Thoracic aorta (tissue), 2 donors: ENCODE measurements around the gene ADARB2. TPM values are rescaled to one million over a fixed set of nuclear protein-coding genes. Genes with fewer than 3 reads are reported as not detected.

Experiments
- ATAC-seq: fragments of 150-250 bp; one replicate; pipeline ENCODE4 v1.8.0; 2017; ENCODE audit warnings: low read depth; ENCODE audit not compliant: insufficient number of reproducible peaks, low FRiP score
- DNase-seq: peaks from one replicate; pipeline ENCODE4 v3.0.0-alpha.2; 2020; ENCODE audit warnings: low spot score
- H3K27ac ChIP-seq, 2 donors: fragments of 200-600 bp; sonication (generic); 1 replicate in 1 of 2; 2 replicates in 1 of 2; pipeline ENCODE4 v1.5.1; 2016; ENCODE audit warnings: mild to moderate bottlenecking in 2 of 2, moderate library complexity in 2 of 2
- H3K27me3 ChIP-seq: fragments of 200-600 bp; sonication (generic); replicated peaks from 2 replicates; pipeline ENCODE4 v1.6.0; 2016; ENCODE audit warnings: mild to moderate bottlenecking; ENCODE audit not compliant: insufficient read depth
- H3K36me3 ChIP-seq: fragments of 200-600 bp; sonication (generic); one replicate; pipeline ENCODE4 v1.5.1; 2016
- H3K4me1 ChIP-seq, 2 donors: fragments of 200-600 bp; sonication (generic); 1 replicate in 1 of 2; 2 replicates in 1 of 2; pipeline versions ENCODE4 v1.5.1 to v1.6.0; 2016; ENCODE audit warnings: low read depth in 2 of 2, mild to moderate bottlenecking in 1 of 2; ENCODE audit not compliant: control insufficient read depth in 1 of 2
- H3K4me3 ChIP-seq: fragments of 200-600 bp; sonication (generic); 2 replicates; pipeline ENCODE4 v1.5.1; 2016; ENCODE audit warnings: mild to moderate bottlenecking
- H3K9me3 ChIP-seq: fragments of 200-600 bp; sonication (generic); 2 replicates; pipeline ENCODE4 v1.5.1; 2016
- total RNA-seq, 2 donors: library from RNA; depleted of rRNA; stranded (reverse); fragments of >200 nt; gene quantifications; one replicate each; pipeline versions ENCODE4 v1.1.0 to v1.2.3, GENCODE V29; 2016
- TF ChIP-seq, protein P1 (sequence below): fragments of 200-600 bp; sonication (generic); IDR thresholded peaks from one replicate; pipeline ENCODE4 v1.5.1; 2019; ENCODE audit warnings: antibody characterized with exemption

Gene ADARB2
- total RNA-seq, 2 donors from 2014 or later = 0.71 to 3.1 TPM

DNA sequence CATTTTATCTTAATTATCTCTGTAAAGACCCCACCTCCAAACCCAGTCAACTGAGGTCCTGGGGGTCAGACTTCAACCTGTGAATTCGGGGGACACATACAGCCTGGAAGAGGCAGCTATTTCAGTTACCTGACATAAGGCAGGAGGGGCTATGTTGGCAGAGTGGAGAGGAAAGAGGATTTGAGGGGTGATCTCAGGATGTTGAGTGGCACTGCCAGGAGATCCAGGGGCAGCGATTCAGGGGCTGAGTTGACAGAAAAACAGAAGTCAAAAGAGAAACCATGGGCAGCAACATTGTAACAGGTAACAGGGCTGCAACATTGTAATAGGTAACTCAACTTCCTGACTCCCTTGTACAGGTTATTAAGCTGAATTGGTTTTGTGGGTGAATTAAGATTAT lies 162.6 kb downstream of the ADARB2 start:
- Histone ChIP-seq H3K36me3 (no peaks in the 10 kb centered on the region), H3K9me3 (no peaks in the 10 kb centered on the region), H3K4me3 (no peak overlapping the region), H3K27me3 (no peaks in the 10 kb centered on the region), H3K4me1 (no peaks in the 10 kb centered on the region), H3K27ac (no peak overlapping the region)
- TF ChIP-seq, protein P1, sequence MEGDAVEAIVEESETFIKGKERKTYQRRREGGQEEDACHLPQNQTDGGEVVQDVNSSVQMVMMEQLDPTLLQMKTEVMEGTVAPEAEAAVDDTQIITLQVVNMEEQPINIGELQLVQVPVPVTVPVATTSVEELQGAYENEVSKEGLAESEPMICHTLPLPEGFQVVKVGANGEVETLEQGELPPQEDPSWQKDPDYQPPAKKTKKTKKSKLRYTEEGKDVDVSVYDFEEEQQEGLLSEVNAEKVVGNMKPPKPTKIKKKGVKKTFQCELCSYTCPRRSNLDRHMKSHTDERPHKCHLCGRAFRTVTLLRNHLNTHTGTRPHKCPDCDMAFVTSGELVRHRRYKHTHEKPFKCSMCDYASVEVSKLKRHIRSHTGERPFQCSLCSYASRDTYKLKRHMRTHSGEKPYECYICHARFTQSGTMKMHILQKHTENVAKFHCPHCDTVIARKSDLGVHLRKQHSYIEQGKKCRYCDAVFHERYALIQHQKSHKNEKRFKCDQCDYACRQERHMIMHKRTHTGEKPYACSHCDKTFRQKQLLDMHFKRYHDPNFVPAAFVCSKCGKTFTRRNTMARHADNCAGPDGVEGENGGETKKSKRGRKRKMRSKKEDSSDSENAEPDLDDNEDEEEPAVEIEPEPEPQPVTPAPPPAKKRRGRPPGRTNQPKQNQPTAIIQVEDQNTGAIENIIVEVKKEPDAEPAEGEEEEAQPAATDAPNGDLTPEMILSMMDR = no peak
- ATAC-seq = no peak
- no peak for DNase-seq

DNA sequence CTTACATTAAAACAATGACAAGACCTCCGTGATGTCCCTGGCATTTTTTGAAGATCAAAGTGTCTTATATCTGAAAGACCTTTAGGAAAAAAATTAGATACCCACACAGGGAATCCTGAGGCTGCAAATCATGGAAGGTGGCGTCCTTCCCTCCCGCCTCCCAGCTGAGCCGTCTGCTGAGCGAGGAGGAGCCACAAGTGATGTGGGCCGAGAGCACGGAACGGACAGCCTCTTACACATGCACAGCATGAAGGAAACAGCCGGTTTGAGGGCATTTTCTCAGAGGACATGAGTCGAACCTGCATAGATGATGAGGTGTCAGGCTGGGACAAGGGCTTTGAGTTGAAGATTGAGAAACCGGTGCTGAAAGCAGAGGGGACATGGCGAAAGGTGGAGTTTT lies 163.3 kb downstream of the ADARB2 start:
- H3K36me3 ChIP-seq = no peaks in the 10 kb centered on the region
- no peak overlapping the region for H3K27ac ChIP-seq
- TF ChIP-seq, protein P1 = no peak
- no peaks in the 10 kb centered on the region for H3K9me3 ChIP-seq
- no peaks in the 10 kb centered on the region for H3K4me1 ChIP-seq
- no peak overlapping the region for H3K4me3 ChIP-seq
- H3K27me3 ChIP-seq = no peaks in the 10 kb centered on the region
- no peak for DNase-seq
- ATAC-seq = no peak

DNA sequence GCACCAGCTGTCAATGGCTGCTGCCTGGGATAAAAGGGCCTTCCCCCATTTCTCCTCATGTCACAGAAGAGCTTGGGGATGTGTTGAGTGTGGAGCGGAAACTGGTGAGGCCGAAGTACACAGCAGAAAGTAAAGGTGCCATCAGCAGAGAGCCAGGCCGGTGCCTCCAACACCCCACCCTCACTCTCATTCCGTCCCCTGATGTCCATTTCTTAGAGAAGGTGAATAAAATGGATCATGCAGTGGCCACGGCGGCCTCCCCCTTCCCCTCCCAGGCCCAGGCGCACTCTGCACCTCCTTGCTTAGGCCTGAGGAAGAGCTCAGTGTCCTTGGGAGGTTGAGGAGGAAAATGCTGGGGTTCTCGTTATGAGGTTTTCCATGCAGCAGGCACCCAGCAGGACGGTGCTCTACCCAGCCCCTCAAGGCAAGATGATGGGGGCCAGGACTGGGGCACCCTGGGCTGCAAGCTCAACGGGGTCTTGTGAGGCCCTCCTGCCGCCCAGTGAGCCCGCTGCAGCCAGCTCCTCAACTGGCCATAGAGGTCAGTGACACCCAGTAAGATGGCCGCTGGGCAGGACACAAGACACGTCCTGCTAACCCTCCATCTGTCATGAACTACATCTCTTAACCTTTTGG lies 163.9 kb downstream of the ADARB2 start:
- Histone ChIP-seq H3K36me3 (no peaks in the 10 kb centered on the region), H3K27me3 (no peaks in the 10 kb centered on the region), H3K4me3 (no peak overlapping the region), H3K4me1 (no peaks in the 10 kb centered on the region), H3K9me3 (no peaks in the 10 kb centered on the region), H3K27ac (no peak overlapping the region)
- ATAC-seq (no peak), DNase-seq (no peak)
- TF ChIP-seq, protein P1 = no peak

DNA sequence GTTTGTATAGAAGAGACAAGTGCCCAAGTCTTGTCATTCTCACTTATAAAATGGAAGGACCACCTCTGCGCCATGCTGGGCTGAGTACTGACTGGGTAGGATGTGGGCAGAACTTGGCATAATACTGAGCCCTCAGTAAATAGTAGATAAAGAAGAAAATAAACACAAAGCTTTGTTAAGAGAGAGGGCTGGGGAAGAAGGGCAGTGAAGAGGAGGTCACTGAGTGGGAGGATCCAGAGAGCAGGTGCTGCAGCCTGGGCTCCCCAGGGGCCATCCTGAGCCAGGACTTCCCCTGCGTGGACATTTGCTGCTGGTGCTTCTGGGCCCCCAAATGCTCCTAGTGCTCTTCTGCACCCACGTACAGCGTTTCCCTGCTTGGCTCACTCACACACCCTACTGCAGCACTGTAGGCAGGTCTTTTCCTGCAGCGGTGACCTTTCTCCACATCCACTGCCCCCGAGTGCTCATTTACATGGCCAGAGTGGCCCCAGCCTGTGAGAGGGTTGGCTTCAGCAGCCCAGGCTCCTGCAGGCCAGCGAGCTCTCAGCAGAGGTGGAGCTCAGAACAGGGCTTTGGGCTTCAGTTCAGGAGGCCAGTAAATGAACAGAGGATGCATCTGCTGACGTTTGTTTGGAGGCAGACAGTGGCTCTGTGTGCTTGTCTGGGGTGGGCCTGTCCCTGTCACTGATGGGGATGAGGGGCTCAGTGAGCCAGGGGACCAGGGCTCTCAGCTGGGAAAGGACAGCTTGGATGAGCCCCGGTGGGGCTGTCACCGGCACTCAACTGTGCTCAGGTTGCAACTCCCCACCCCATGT lies 164.6 kb downstream of the ADARB2 start:
- no peak overlapping the region for H3K4me3 ChIP-seq
- H3K27me3 ChIP-seq = no peaks in the 10 kb centered on the region
- no peak overlapping the region for H3K27ac ChIP-seq
- no peaks in the 10 kb centered on the region for H3K9me3 ChIP-seq
- no peak for DNase-seq
- ATAC-seq = no peak
- no peaks in the 10 kb centered on the region for H3K36me3 ChIP-seq
- no peaks in the 10 kb centered on the region for H3K4me1 ChIP-seq
- TF ChIP-seq, protein P1 = no peak

DNA sequence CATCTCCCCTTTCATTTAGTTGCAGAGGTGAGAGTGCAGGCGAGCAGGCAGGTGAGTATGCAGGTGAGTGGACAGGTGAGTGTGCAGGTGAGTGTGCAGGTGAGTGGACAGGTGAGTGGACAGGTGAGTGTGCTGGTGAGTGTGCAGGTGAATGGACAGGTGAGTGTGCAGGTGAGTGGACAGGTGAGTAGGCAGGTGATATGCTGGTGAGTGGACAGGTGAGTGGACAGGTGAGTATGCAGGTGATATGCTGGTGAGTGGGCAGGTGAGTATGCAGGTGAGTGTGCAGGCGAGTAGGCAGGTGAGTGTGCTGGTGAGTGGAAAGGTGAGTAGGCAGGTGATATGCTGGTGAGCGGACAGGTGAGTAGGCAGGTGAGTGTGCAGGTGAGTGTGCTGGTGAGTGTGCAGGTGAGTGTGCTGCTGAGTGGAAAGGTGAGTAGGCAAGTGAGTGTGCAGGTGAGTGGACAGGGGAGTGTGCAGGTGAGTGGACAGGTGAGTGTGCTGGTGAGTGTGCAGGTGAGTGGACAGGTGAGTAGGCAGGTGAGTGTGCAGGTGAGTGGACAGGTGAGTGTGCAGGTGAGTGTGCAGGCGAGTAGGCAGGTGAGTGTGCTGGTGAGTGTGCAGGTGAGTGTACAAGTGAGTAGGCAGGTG lies 165.6 kb downstream of the ADARB2 start:
- H3K27me3 ChIP-seq = no peaks in the 10 kb centered on the region
- no peaks in the 10 kb centered on the region for H3K36me3 ChIP-seq
- TF ChIP-seq, protein P1 = no peak
- DNase-seq (no peak), ATAC-seq (no peak)
- H3K4me1 ChIP-seq = no peaks in the 10 kb centered on the region
- no peak overlapping the region for H3K4me3 ChIP-seq
- H3K9me3 ChIP-seq = no peaks in the 10 kb centered on the region
- no peak overlapping the region for H3K27ac ChIP-seq
